Measurements from ENCODE around the gene GP2.

Gene GP2

DNA sequence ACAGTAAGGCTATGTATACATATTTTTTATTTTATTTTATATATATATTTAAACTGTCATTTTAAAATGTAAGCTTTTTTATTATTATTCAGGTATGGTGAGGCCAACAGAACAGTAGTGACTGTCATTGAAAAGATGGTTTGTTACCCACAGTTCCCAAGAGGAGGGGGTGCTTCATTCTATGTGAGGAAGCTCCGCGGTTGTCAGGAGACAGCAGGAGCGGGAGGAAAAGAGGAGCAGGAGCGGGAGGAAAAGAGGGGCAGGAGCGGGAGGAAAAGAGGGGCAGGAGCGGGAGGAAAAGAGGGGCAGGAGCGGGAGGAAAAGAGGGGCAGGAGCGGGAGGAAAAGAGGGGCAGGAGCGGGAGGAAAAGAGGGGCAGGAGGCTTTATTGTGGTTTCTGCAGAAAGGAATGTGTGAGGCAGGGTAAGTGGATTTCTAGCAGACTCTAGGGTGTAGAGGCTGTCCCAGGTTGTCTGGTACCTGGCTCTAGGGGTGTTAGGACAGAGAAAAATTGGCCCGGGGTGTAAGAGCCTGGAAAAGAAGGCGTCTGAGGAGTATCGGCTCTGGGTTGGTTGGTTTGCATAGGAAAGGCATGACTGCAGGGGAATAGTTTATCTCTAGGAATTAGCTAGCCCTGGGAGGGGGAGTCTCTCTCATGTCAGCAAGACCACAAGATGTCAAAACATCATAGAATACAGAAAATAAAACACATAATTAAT lies 64.0 kb downstream of the GP2 start:
- TF ChIP-seq, protein P1, sequence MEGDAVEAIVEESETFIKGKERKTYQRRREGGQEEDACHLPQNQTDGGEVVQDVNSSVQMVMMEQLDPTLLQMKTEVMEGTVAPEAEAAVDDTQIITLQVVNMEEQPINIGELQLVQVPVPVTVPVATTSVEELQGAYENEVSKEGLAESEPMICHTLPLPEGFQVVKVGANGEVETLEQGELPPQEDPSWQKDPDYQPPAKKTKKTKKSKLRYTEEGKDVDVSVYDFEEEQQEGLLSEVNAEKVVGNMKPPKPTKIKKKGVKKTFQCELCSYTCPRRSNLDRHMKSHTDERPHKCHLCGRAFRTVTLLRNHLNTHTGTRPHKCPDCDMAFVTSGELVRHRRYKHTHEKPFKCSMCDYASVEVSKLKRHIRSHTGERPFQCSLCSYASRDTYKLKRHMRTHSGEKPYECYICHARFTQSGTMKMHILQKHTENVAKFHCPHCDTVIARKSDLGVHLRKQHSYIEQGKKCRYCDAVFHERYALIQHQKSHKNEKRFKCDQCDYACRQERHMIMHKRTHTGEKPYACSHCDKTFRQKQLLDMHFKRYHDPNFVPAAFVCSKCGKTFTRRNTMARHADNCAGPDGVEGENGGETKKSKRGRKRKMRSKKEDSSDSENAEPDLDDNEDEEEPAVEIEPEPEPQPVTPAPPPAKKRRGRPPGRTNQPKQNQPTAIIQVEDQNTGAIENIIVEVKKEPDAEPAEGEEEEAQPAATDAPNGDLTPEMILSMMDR (IDR thresholded peaks at IDR 0.05; ENCODE audit: extremely low read depth, missing control alignments) = no peak
- no peak for DNase-seq (ENCODE audit: low spot score)

DNA sequence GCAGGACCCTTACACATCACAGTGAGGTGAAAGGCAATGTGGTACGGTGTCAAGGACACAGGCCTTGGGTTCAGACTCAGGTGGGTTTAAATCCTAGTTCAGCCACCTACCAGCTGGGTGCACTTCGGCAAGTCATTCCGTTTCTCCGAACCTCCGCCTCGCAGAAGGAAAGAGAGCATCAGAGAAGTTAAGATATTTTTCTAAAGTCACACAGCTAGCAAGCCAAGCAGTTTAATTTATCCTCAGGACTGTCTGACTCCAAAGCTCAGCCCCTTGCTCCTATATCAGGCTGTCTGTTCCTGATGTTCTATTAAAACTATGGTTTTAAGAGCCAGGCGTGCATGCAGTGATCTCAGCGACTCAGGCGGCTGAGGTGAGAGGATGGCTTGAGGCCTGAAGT lies 65.1 kb downstream of the GP2 start:
- no peak for DNase-seq (ENCODE audit: low spot score)
- TF ChIP-seq, protein P1 (IDR thresholded peaks at IDR 0.05; ENCODE audit: extremely low read depth, missing control alignments) = no peak

DNA sequence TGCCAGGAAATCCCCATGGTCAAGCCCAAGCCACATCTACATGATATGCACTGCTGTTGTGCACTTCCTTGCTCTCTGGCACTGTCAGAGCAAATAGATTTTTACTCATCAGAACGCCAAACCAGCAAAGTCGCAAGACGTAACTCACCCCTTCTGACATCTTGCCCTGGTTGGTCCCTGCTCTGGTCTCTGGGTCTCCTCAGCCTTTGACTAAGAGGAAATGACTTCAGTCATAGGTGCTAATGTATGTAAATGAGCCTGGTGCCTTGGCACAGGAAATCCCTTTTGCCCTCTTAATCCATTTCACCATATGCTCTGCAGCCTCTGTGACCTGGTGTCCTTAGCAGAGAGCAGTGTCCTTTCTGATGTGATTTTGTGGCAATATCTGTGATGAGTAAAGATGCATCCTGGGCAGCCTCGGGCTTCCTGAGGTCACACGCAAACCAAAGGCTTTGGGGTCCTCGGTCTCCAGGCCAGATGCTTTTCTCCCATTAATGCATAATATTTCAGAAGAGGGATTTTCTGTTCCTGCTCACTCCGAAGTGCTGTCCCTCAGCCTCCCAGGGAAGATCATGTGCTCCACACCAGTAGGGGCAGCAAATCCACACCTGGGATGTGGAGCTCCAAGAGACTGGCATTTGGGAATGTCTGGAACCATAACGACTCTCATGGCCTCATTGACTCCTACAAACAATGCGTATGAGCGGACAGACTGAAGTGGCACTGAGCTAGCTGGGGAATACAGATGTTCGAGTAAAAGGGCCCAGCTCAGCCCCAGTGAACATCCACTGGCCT lies 66.9 kb downstream of the GP2 start:
- TF ChIP-seq, protein P1 (IDR thresholded peaks at IDR 0.05; ENCODE audit: extremely low read depth, missing control alignments) = no peak

More for the DNA sequence above, 66.9 kb downstream of the GP2 start:
- no peak for DNase-seq (ENCODE audit: low spot score)
